H9 (cell line): ENCODE measurements around the gene BAMBI. TPM values are rescaled to one million over a fixed set of nuclear protein-coding genes. Genes with fewer than 3 reads are reported as not detected.

Source experiments
- DNase-seq: peaks from one replicate; pipeline ENCODE4 v3.0.0-alpha.2; 2017
- H2AFZ ChIP-seq: one replicate; pipeline ENCODE4 v1.6.1; 2013; ENCODE audit warnings: mild to moderate bottlenecking, low read length, control low read depth, moderate library complexity
- H2AK5ac ChIP-seq: 2 replicates; pipeline ENCODE4 v1.6.1; 2013; ENCODE audit warnings: low read length, control low read depth, mixed read lengths; ENCODE audit not compliant: insufficient read length
- H2BK120ac ChIP-seq: one replicate; pipeline ENCODE4 v1.6.1; 2013; ENCODE audit warnings: low read depth, mild to moderate bottlenecking, low read length, control low read depth, inconsistent platforms; ENCODE audit not compliant: poor library complexity, severe bottlenecking
- H2BK12ac ChIP-seq: 2 replicates; pipeline ENCODE4 v1.6.1; 2013; ENCODE audit warnings: low read length, control low read depth, mixed read lengths, low read depth; ENCODE audit not compliant: insufficient read length
- H2BK15ac ChIP-seq: 2 replicates; pipeline ENCODE4 v1.6.1; 2013; ENCODE audit warnings: low read depth, low read length, control low read depth
- H2BK20ac ChIP-seq: one replicate; pipeline ENCODE4 v1.6.1; 2013; ENCODE audit warnings: low read depth, mild to moderate bottlenecking, low read length, control low read depth, inconsistent platforms; ENCODE audit not compliant: poor library complexity, severe bottlenecking
- H2BK5ac ChIP-seq: 2 replicates; pipeline ENCODE4 v1.6.1; 2013; ENCODE audit warnings: low read length, control low read depth, mixed read lengths; ENCODE audit not compliant: insufficient read length
- H3K14ac ChIP-seq: 2 replicates; pipeline ENCODE4 v1.6.1; 2013; ENCODE audit warnings: low read length, control low read depth; ENCODE audit not compliant: insufficient read depth
- H3K18ac ChIP-seq: 2 replicates; pipeline ENCODE4 v1.6.1; 2013; ENCODE audit warnings: low read depth, mild to moderate bottlenecking, mixed read lengths, low read length, control low read depth; ENCODE audit not compliant: insufficient read length
- H3K23ac ChIP-seq: 2 replicates; pipeline ENCODE4 v1.6.1; 2013; ENCODE audit warnings: low read length, control low read depth, mixed read lengths, low read depth; ENCODE audit not compliant: insufficient read length
- H3K23me2 ChIP-seq: 2 replicates; pipeline ENCODE4 v1.6.1; 2013; ENCODE audit warnings: low read depth, mild to moderate bottlenecking, mixed read lengths, low read length, control low read depth; ENCODE audit not compliant: insufficient read length, poor library complexity, severe bottlenecking
- H3K27ac ChIP-seq: 2 replicates; pipeline ENCODE4 v1.5.1; 2013; ENCODE audit warnings: low read length, control low read depth, mixed read lengths, low read depth; ENCODE audit not compliant: insufficient read length
- H3K27me3 ChIP-seq: 2 replicates; pipeline ENCODE4 v1.6.1; 2013; ENCODE audit warnings: low read length, control low read depth, inconsistent platforms; ENCODE audit not compliant: insufficient read depth
- H3K4ac ChIP-seq: 2 replicates; pipeline ENCODE4 v1.6.1; 2013; ENCODE audit warnings: low read depth, mild to moderate bottlenecking, control low read depth, inconsistent platforms, low read length, moderate library complexity
- H3K4me1 ChIP-seq: 2 replicates; pipeline ENCODE4 v1.6.1; 2013; ENCODE audit warnings: low read length, control low read depth, inconsistent platforms; ENCODE audit not compliant: insufficient read depth
- H3K4me2 ChIP-seq: 2 replicates; pipeline ENCODE4 v1.6.1; 2013; ENCODE audit warnings: low read length, control low read depth, mixed read lengths; ENCODE audit not compliant: insufficient read length, insufficient read depth
- H3K56ac ChIP-seq: 2 replicates; pipeline ENCODE4 v1.6.1; 2013; ENCODE audit warnings: low read depth, mild to moderate bottlenecking, mixed read lengths, low read length, control low read depth; ENCODE audit not compliant: insufficient read length
- H3K79me1 ChIP-seq: 2 replicates; pipeline ENCODE4 v1.6.1; 2013; ENCODE audit warnings: low read depth, mild to moderate bottlenecking, moderate library complexity, low read length, control low read depth, inconsistent platforms; ENCODE audit not compliant: insufficient read depth, poor library complexity, severe bottlenecking
- H3K79me2 ChIP-seq: 2 replicates; pipeline ENCODE4 v1.6.1; 2013; ENCODE audit warnings: low read length, control low read depth, inconsistent platforms; ENCODE audit not compliant: insufficient read depth
- H3K9ac ChIP-seq: 2 replicates; pipeline ENCODE4 v1.6.1; 2013; ENCODE audit warnings: low read length, control low read depth, mixed read lengths; ENCODE audit not compliant: insufficient read length; ENCODE audit errors: extremely low read depth
- H3K9me3 ChIP-seq: one replicate; pipeline ENCODE4 v1.6.1; 2013; ENCODE audit warnings: low read depth, low read length, inconsistent platforms; ENCODE audit not compliant: control insufficient read depth
- H3T11ph ChIP-seq: one replicate; pipeline ENCODE4 v1.6.1; 2013; ENCODE audit warnings: mild to moderate bottlenecking, low read length, control low read depth, inconsistent platforms
- H4K20me1 ChIP-seq: one replicate; pipeline ENCODE4 v1.6.1; 2013; ENCODE audit not compliant: control insufficient read depth, insufficient read length, insufficient read depth
- H4K5ac ChIP-seq: 2 replicates; pipeline ENCODE4 v1.6.1; 2013; ENCODE audit warnings: low read depth, mild to moderate bottlenecking, mixed read lengths, low read length, control low read depth; ENCODE audit not compliant: insufficient read length
- H4K8ac ChIP-seq: replicated peaks from 2 replicates; pipeline ENCODE4 v1.6.1; 2013; ENCODE audit warnings: low read length, control low read depth, mixed read lengths, low read depth; ENCODE audit not compliant: insufficient read length
- H4K91ac ChIP-seq: 2 replicates; pipeline ENCODE4 v1.6.1; 2013; ENCODE audit warnings: low read depth, mild to moderate bottlenecking, moderate library complexity, mixed read lengths, low read length, control low read depth; ENCODE audit not compliant: insufficient read length
- H3K27ac Mint-ChIP-seq, 3 experiments: 2 replicates in 2 of 3; 3 replicates in 1 of 3; pipeline ENCODE4 v1.8.0; 2020 to 2021; ENCODE audit warnings: mixed read lengths in 3 of 3, mild to moderate bottlenecking in 1 of 3, moderate library complexity in 1 of 3
- H3K27me3 Mint-ChIP-seq: 2 replicates; pipeline ENCODE4 v1.8.0; 2021; ENCODE audit warnings: low read depth, mild to moderate bottlenecking, moderate library complexity, mixed read lengths
- H3K36me3 Mint-ChIP-seq, 3 experiments: 2 replicates in 2 of 3; 3 replicates in 1 of 3; pipeline ENCODE4 v1.8.0; 2020 to 2021; ENCODE audit warnings: low read depth in 3 of 3, mixed read lengths in 3 of 3; ENCODE audit not compliant: insufficient read depth in 1 of 3
- H3K4me1 Mint-ChIP-seq, 2 experiments: 2 replicates each; pipeline ENCODE4 v1.8.0; 2020; ENCODE audit warnings: mixed read lengths in 2 of 2
- H3K4me3 Mint-ChIP-seq, 2 experiments: 2 replicates in 1 of 2; 3 replicates in 1 of 2; pipeline ENCODE4 v1.8.0; 2020 to 2021; ENCODE audit warnings: mild to moderate bottlenecking in 2 of 2, mixed read lengths in 2 of 2, moderate library complexity in 1 of 2
- H3K9me3 Mint-ChIP-seq, 2 experiments: 2 replicates in 1 of 2; 3 replicates in 1 of 2; pipeline ENCODE4 v1.8.0; 2020; ENCODE audit warnings: mild to moderate bottlenecking in 2 of 2, mixed read lengths in 2 of 2, moderate library complexity in 1 of 2
- WGBS: extraction: QIAGEN DNeasy Blood & Tissue Kit; methylation state at CpG from one replicate; pipeline ENCODE4 v1.1.7; 2013; ENCODE audit warnings: missing lambda C conversion rate, low lambda C conversion rate, mixed read lengths; ENCODE audit not compliant: insufficient read length; ENCODE audit errors: extremely low coverage; 5-methylcytosine and 5-hydroxymethylcytosine counted together
- total RNA-seq: library from RNA; stranded (reverse); gene quantifications from 2 replicates; pipeline ENCODE4 v1.2.1, GENCODE V29; 2021
- TF ChIP-seq, protein P1 (sequence below): fragments of 200-600 bp; sonication (generic); conservative IDR thresholded peaks from 3 replicates; pipeline ENCODE4 v1.8.0; 2021; ENCODE audit warnings: antibody characterized with exemption, mild to moderate bottlenecking

Gene BAMBI
- total RNA-seq, 1 experiment from 2014 or later, result 16.8 TPM

GRCh38 chr10:28690545-28690944, 13.2 kb downstream of the BAMBI start:
- no peak overlapping the region for H4K8ac ChIP-seq
- no peaks in the 10 kb centered on the region for H3K9me3 Mint-ChIP-seq
- peaks cover 40% of the 10 kb centered on the region in 2 experiments for H3K4me1 Mint-ChIP-seq
- H3K27me3 Mint-ChIP-seq, result no peaks in the 10 kb centered on the region
- no peak overlapping the region for H2AFZ ChIP-seq
- no peaks in the 10 kb centered on the region for H3K27me3 ChIP-seq
- no peak overlapping the region for H3K14ac ChIP-seq
- H2BK12ac ChIP-seq, result no peak overlapping the region
- no peak overlapping the region for H3K4me3 Mint-ChIP-seq
- no peak overlapping the region for H2BK20ac ChIP-seq
- no peak overlapping the region for H2BK15ac ChIP-seq
- 0 out of 7 replicates have a peak overlapping the region, but pooled peaks of 1 of the 3 experiments have one; percentile 5 for H3K27ac Mint-ChIP-seq
- no peak overlapping the region for H2BK5ac ChIP-seq
- H2BK120ac ChIP-seq, result no peak overlapping the region
- H2AK5ac ChIP-seq, result no peak overlapping the region
- no peak overlapping the region for H4K91ac ChIP-seq
- H3K27ac ChIP-seq, result no peak overlapping the region
- no peak for DNase-seq
- H3K79me2 ChIP-seq, result no peaks in the 10 kb centered on the region
- no peak overlapping the region for H3K9ac ChIP-seq
- no peak overlapping the region for H4K5ac ChIP-seq
- no peak overlapping the region for H3K18ac ChIP-seq
- no peaks in the 10 kb centered on the region for H3K9me3 ChIP-seq
- H3K79me1 ChIP-seq, result no peaks in the 10 kb centered on the region
- H3K4me2 ChIP-seq, result no peak overlapping the region
- no peak overlapping the region for H3K56ac ChIP-seq
- H3K4me1 ChIP-seq, result peaks cover 2% of the 10 kb centered on the region; the same call in 1 of the 2 replicates
- no peaks in the 10 kb centered on the region for H4K20me1 ChIP-seq
- H3K23me2 ChIP-seq, result no peaks in the 10 kb centered on the region
- no peak overlapping the region for H3K23ac ChIP-seq
- no peak overlapping the region for H3K4ac ChIP-seq
- no peaks in the 10 kb centered on the region for H3K36me3 Mint-ChIP-seq
- TF ChIP-seq, protein P1, sequence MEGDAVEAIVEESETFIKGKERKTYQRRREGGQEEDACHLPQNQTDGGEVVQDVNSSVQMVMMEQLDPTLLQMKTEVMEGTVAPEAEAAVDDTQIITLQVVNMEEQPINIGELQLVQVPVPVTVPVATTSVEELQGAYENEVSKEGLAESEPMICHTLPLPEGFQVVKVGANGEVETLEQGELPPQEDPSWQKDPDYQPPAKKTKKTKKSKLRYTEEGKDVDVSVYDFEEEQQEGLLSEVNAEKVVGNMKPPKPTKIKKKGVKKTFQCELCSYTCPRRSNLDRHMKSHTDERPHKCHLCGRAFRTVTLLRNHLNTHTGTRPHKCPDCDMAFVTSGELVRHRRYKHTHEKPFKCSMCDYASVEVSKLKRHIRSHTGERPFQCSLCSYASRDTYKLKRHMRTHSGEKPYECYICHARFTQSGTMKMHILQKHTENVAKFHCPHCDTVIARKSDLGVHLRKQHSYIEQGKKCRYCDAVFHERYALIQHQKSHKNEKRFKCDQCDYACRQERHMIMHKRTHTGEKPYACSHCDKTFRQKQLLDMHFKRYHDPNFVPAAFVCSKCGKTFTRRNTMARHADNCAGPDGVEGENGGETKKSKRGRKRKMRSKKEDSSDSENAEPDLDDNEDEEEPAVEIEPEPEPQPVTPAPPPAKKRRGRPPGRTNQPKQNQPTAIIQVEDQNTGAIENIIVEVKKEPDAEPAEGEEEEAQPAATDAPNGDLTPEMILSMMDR, result no peak
- H3T11ph ChIP-seq, result no peak overlapping the region
- WGBS, result no CpG with 5 or more reads among the region's 2 CpGs
